Measurements from ENCODE around the gene TMEM9.

- no peak for TF ChIP-seq ZNF274 (IDR thresholded peaks at IDR 0.05; ENCODE audit: low read depth, low read length)
- TF ChIP-seq YY1 (IDR thresholded peaks at IDR 0.05; ENCODE audit: insufficient read depth, insufficient read length) = no peak
These were observed 17.3 kb downstream of the TMEM9 start for GRCh38 chr1:201137024-201137392.

Measured in NT2/D1 (cell line).